Activated naive CD4-positive, alpha-beta T cell treated with anti-CD3 and anti-CD28 coated beads, Interleukin-2, amount 10 ng/mL, durations not matched to agents 7 days and 5 days (primary cell): Measurements from ENCODE around the gene RNF141.
A peak's percentile ranks its signal among the peaks of the same experiment; 100 is the strongest.

ENCODE experiments used
- CTCF ChIA-PET: fragments of 350-600 bp; sonication (Branson Sonifier 250); formaldehyde crosslinking; loops from one replicate; lab custom pipeline; 2021; ENCODE audit warnings: antibody characterized with exemption; lab: Charles Lee
- DNase-seq: peaks from one replicate; pipeline ENCODE4 v3.0.0-alpha.2; 2020
- H3K27ac Mint-ChIP-seq: one replicate; pipeline ENCODE4 v1.8.0; 2021; ENCODE audit warnings: mild to moderate bottlenecking, moderate library complexity, mixed read lengths
- H3K27me3 Mint-ChIP-seq: one replicate; pipeline ENCODE4 v1.8.0; 2021; ENCODE audit warnings: mild to moderate bottlenecking, mixed read lengths
- H3K36me3 Mint-ChIP-seq: one replicate; pipeline ENCODE4 v1.8.0; 2021; ENCODE audit warnings: mixed read lengths
- H3K4me1 Mint-ChIP-seq: one replicate; pipeline ENCODE4 v1.8.0; 2021; ENCODE audit warnings: mixed read lengths
- H3K4me3 Mint-ChIP-seq: one replicate; pipeline ENCODE4 v1.8.0; 2021; ENCODE audit warnings: mild to moderate bottlenecking, moderate library complexity, mixed read lengths
- H3K9me3 Mint-ChIP-seq: one replicate; pipeline ENCODE4 v1.8.0; 2021; ENCODE audit warnings: mixed read lengths

The RNF141 gene

GRCh38 chr11:10483174-10483573 lies 57.8 kb downstream of the RNF141 start:
- Mint-ChIP-seq H3K36me3 (peaks cover 41% of the 10 kb centered on the region), H3K27ac (no peak overlapping the region), H3K4me3 (no peak overlapping the region)

GRCh38 chr11:10481560-10482349 lies 59.2 kb downstream of the RNF141 start:
- peaks cover 3% of the 10 kb centered on the region for H3K4me1 Mint-ChIP-seq
- DNase-seq = no peak
- no peaks in the 10 kb centered on the region for H3K27me3 Mint-ChIP-seq
- CTCF ChIA-PET = no interaction called here
- H3K4me3 Mint-ChIP-seq = no peak overlapping the region
- H3K36me3 Mint-ChIP-seq = peaks cover 37% of the 10 kb centered on the region
- H3K27ac Mint-ChIP-seq = peak overlapping the region; percentile 50
- H3K9me3 Mint-ChIP-seq = no peaks in the 10 kb centered on the region

More at GRCh38 chr11:10483174-10483573, 57.8 kb downstream of the RNF141 start:
- Mint-ChIP-seq H3K4me1 (peaks cover 3% of the 10 kb centered on the region), H3K9me3 (no peaks in the 10 kb centered on the region), H3K27me3 (no peaks in the 10 kb centered on the region)
- CTCF ChIA-PET = no interaction called here
- DNase-seq = no peak

GRCh38 chr11:10480760-10481159 lies 60.2 kb downstream of the RNF141 start:
- CTCF ChIA-PET = interaction anchor here (1.8 kb wide), 1 partner anchor 8 kb away, joined by 5 read pairs; no protein-coding TSS in a partner anchor
- DNase-seq = no peak

GRCh38 chr11:10480026-10480425 lies 61.0 kb downstream of the RNF141 start:
- CTCF ChIA-PET = interaction anchor here (1.8 kb wide), 1 partner anchor 9 kb away, joined by 5 read pairs; no protein-coding TSS in a partner anchor
- Mint-ChIP-seq H3K9me3 (no peaks in the 10 kb centered on the region), H3K4me1 (peaks cover 6% of the 10 kb centered on the region), H3K27ac (peak overlapping the region; percentile 1), H3K36me3 (peaks cover 47% of the 10 kb centered on the region), H3K27me3 (no peaks in the 10 kb centered on the region), H3K4me3 (no peak overlapping the region)
- no peak for DNase-seq

More at GRCh38 chr11:10480760-10481159, 60.2 kb downstream of the RNF141 start:
- H3K36me3 Mint-ChIP-seq = peaks cover 41% of the 10 kb centered on the region
- H3K27ac Mint-ChIP-seq = no peak overlapping the region
- no peak overlapping the region for H3K4me3 Mint-ChIP-seq
- H3K9me3 Mint-ChIP-seq = no peaks in the 10 kb centered on the region
- H3K27me3 Mint-ChIP-seq = no peaks in the 10 kb centered on the region
- peaks cover 6% of the 10 kb centered on the region for H3K4me1 Mint-ChIP-seq

- DNase-seq = no peak
- CTCF ChIA-PET = interaction anchor here (0.6 to 1.8 kb wide), 2 partner anchors 10 to 17 kb away, joined by 4 to 5 read pairs; no protein-coding TSS in a partner anchor
Measured at GRCh38 chr11:10478574-10479550, 62.1 kb downstream of the RNF141 start.

GRCh38 chr11:10478066-10478465 lies 62.9 kb downstream of the RNF141 start:
- Mint-ChIP-seq H3K9me3 (no peaks in the 10 kb centered on the region), H3K27me3 (no peaks in the 10 kb centered on the region), H3K27ac (no peak overlapping the region), H3K4me1 (peaks cover 6% of the 10 kb centered on the region), H3K4me3 (no peak overlapping the region), H3K36me3 (peaks cover 45% of the 10 kb centered on the region)
- CTCF ChIA-PET = no interaction called here
- no peak for DNase-seq

More at GRCh38 chr11:10478574-10479550, 62.1 kb downstream of the RNF141 start:
- no peaks in the 10 kb centered on the region for H3K27me3 Mint-ChIP-seq
- no peak overlapping the region for H3K4me3 Mint-ChIP-seq
- peaks cover 6% of the 10 kb centered on the region for H3K4me1 Mint-ChIP-seq
- H3K9me3 Mint-ChIP-seq = no peaks in the 10 kb centered on the region
- H3K36me3 Mint-ChIP-seq = peaks cover 43% of the 10 kb centered on the region
- H3K27ac Mint-ChIP-seq = no peak overlapping the region

GRCh38 chr11:10477690-10478046 lies 63.3 kb downstream of the RNF141 start:
- DNase-seq = no peak

GRCh38 chr11:10476927-10477689 lies 63.9 kb downstream of the RNF141 start:
- DNase-seq = no peak
- H3K4me1 Mint-ChIP-seq = peaks cover 6% of the 10 kb centered on the region
- H3K27me3 Mint-ChIP-seq = no peaks in the 10 kb centered on the region
- H3K36me3 Mint-ChIP-seq = peaks cover 40% of the 10 kb centered on the region
- no peaks in the 10 kb centered on the region for H3K9me3 Mint-ChIP-seq
- H3K27ac Mint-ChIP-seq = peak overlapping the region; percentile 55
- no peak overlapping the region for H3K4me3 Mint-ChIP-seq
- CTCF ChIA-PET = interaction anchor here (1.0 kb wide), 1 partner anchor 15 kb away, joined by 3 read pairs; no protein-coding TSS in a partner anchor

More at GRCh38 chr11:10477690-10478046, 63.3 kb downstream of the RNF141 start:
- Mint-ChIP-seq H3K4me1 (peaks cover 6% of the 10 kb centered on the region), H3K27me3 (no peaks in the 10 kb centered on the region), H3K36me3 (peaks cover 41% of the 10 kb centered on the region), H3K27ac (no peak overlapping the region), H3K9me3 (no peaks in the 10 kb centered on the region), H3K4me3 (no peak overlapping the region)
- CTCF ChIA-PET = no interaction called here

GRCh38 chr11:10476342-10476741 lies 64.6 kb downstream of the RNF141 start:
- CTCF ChIA-PET = interaction anchor here (1.0 kb wide), 1 partner anchor 15 kb away, joined by 3 read pairs; no protein-coding TSS in a partner anchor
- no peak for DNase-seq
- H3K4me3 Mint-ChIP-seq = no peak overlapping the region

GRCh38 chr11:10474551-10474950 lies 66.4 kb downstream of the RNF141 start:
- Mint-ChIP-seq H3K27ac (no peak overlapping the region), H3K9me3 (peaks cover 4% of the 10 kb centered on the region), H3K36me3 (peaks cover 35% of the 10 kb centered on the region), H3K4me3 (no peak overlapping the region), H3K27me3 (no peaks in the 10 kb centered on the region), H3K4me1 (peaks cover 6% of the 10 kb centered on the region)
- no peak for DNase-seq
- CTCF ChIA-PET = no interaction called here

More at GRCh38 chr11:10476342-10476741, 64.6 kb downstream of the RNF141 start:
- Mint-ChIP-seq H3K36me3 (peaks cover 40% of the 10 kb centered on the region), H3K27ac (peak overlapping the region; percentile 55), H3K9me3 (no peaks in the 10 kb centered on the region), H3K4me1 (peaks cover 6% of the 10 kb centered on the region), H3K27me3 (no peaks in the 10 kb centered on the region)

- Mint-ChIP-seq H3K27ac (no peak overlapping the region), H3K4me3 (no peak overlapping the region), H3K9me3 (peaks cover 9% of the 10 kb centered on the region), H3K4me1 (peaks cover 6% of the 10 kb centered on the region), H3K36me3 (peaks cover 37% of the 10 kb centered on the region), H3K27me3 (no peaks in the 10 kb centered on the region)
- CTCF ChIA-PET = interaction anchor here (0.7 to 1.4 kb wide), 2 partner anchors 18 to 181 kb away, joined by 3 to 4 read pairs; partner anchors contain the start of gene AMPD3
- DNase-seq = no peak
Measured at GRCh38 chr11:10473371-10473770, 67.6 kb downstream of the RNF141 start.

GRCh38 chr11:10462746-10463300 lies 78.2 kb downstream of the RNF141 start:
- CTCF ChIA-PET = no interaction called here
- no peak for DNase-seq
- Mint-ChIP-seq H3K36me3 (peaks cover 63% of the 10 kb centered on the region), H3K27me3 (no peaks in the 10 kb centered on the region), H3K9me3 (peaks cover 6% of the 10 kb centered on the region), H3K4me1 (peaks cover 30% of the 10 kb centered on the region), H3K4me3 (no peak overlapping the region), H3K27ac (no peak overlapping the region)
